HepG2 (cell line): Measurements from ENCODE around the gene EMC10. TPM values are rescaled to one million over a fixed set of nuclear protein-coding genes. Genes with fewer than 3 reads are reported as not detected.

Experiments
- AHR ChIP-seq: IDR thresholded peaks from 2 replicates; pipeline ENCODE4 v1.6.1; 2018; ENCODE audit warnings: missing genetic modification reagents, missing compliant biosample characterization
- DR1 ChIP-seq: sonication (generic); formaldehyde crosslinking; IDR thresholded peaks from 2 replicates; pipeline ENCODE4 v1.8.0; 2021; ENCODE audit warnings: mild to moderate bottlenecking, missing genetic modification reagents, inconsistent platforms
- IKZF1 ChIP-seq: fragments of 450-650 bp; IDR thresholded peaks from 2 replicates; pipeline ENCODE4 v1.7.1; 2016
- KLF6 ChIP-seq: IDR thresholded peaks from 2 replicates; pipeline ENCODE4 v1.8.0; 2016; ENCODE audit warnings: missing biosample characterization, missing genetic modification reagents
- KLF9 ChIP-seq: IDR thresholded peaks from 2 replicates; pipeline ENCODE4 v1.6.1; 2016; ENCODE audit warnings: low read depth
- RBM22 ChIP-seq: fragments of 200-400 bp; formaldehyde crosslinking; optimal IDR thresholded peaks from 2 replicates; pipeline ENCODE3; 2017; ENCODE audit warnings: mild to moderate bottlenecking, low read length, moderate library complexity
- RELA ChIP-seq: sonication (generic); formaldehyde crosslinking; IDR thresholded peaks from 2 replicates; pipeline ENCODE4 v1.4.0; 2020; ENCODE audit warnings: missing genetic modification reagents
- WIZ ChIP-seq: sonication (generic); formaldehyde crosslinking; IDR thresholded peaks from 2 replicates; pipeline ENCODE4 v1.5.1; 2020; ENCODE audit warnings: mild to moderate bottlenecking, missing genetic modification reagents
- ZNF12 ChIP-seq: sonication (generic); formaldehyde crosslinking; IDR thresholded peaks from 2 replicates; pipeline ENCODE4 v1.5.0; 2020; ENCODE audit warnings: missing genetic modification reagents
- ZNF292 ChIP-seq: sonication (generic); formaldehyde crosslinking; IDR thresholded peaks from 2 replicates; pipeline ENCODE4 v1.8.1; 2022; ENCODE audit warnings: mild to moderate bottlenecking, low read depth, missing genetic modification reagents, borderline replicate concordance
- ZNF335 ChIP-seq: sonication (generic); formaldehyde crosslinking; IDR thresholded peaks from 2 replicates; pipeline ENCODE4 v1.4.0; 2020; ENCODE audit warnings: missing genetic modification reagents
- ZNF451 ChIP-seq: sonication (generic); formaldehyde crosslinking; IDR thresholded peaks from 2 replicates; pipeline ENCODE4 v1.5.0; 2020; ENCODE audit warnings: mild to moderate bottlenecking, missing genetic modification reagents
- ZNF557 ChIP-seq: sonication (generic); formaldehyde crosslinking; IDR thresholded peaks from 2 replicates; pipeline ENCODE4 v1.4.0; 2020; ENCODE audit warnings: missing genetic modification reagents
- ZNF562 ChIP-seq: sonication (generic); formaldehyde crosslinking; IDR thresholded peaks from 2 replicates; pipeline ENCODE4 v1.8.0; 2022; ENCODE audit warnings: missing genetic modification reagents, borderline replicate concordance
- ZNF614 ChIP-seq: IDR thresholded peaks from 2 replicates; pipeline ENCODE4 v1.6.1; 2018; ENCODE audit warnings: missing biosample characterization, missing genetic modification reagents, inconsistent platforms, borderline replicate concordance
- ZNF773 ChIP-seq: sonication (generic); formaldehyde crosslinking; IDR thresholded peaks from 2 replicates; pipeline ENCODE4 v1.4.0; 2020; ENCODE audit warnings: missing genetic modification reagents, borderline replicate concordance
- polyA plus RNA-seq, 8 experiments: library from polyadenylated mRNA; depleted of rRNA in 3 of 8; stranded (reverse) in 7 of 8; unstranded in 1 of 8; fragments of >200 nt; fragmentation: Illumina TruSeq in 4 of 8; extraction: Trizol in 4 of 8; gene quantifications; 2 replicates each; pipeline versions ENCODE4 v1.2.1 to v1.2.3, GENCODE V29; 2011 to 2016; ENCODE audit warnings: low read depth in 4 of 8, missing spikeins in 1 of 8, mixed read lengths in 1 of 8; ENCODE audit not compliant: insufficient read depth in 1 of 8
- total RNA-seq, 5 experiments: library from RNA; depleted of rRNA; stranded (reverse); fragments of >200 nt; fragmentation: Illumina TruSeq; extraction: Trizol; gene quantifications; 2 replicates each; pipeline ENCODE4 v1.2.3, GENCODE V29; 2016; ENCODE audit warnings: low read depth in 1 of 5
- TF ChIP-seq, protein P1 (sequence below): IDR thresholded peaks from 2 replicates; pipeline ENCODE4 v1.6.1; 2016
- TF ChIP-seq, protein P2 (sequence below): sonication (generic); formaldehyde crosslinking; IDR thresholded peaks from 2 replicates; pipeline ENCODE4 v1.5.1; 2020; ENCODE audit warnings: mild to moderate bottlenecking, missing genetic modification reagents, moderate library complexity
- TF ChIP-seq, protein P3 (sequence below): IDR thresholded peaks from 2 replicates; pipeline ENCODE4 v1.4.0; 2020; ENCODE audit warnings: mild to moderate bottlenecking, missing genetic modification reagents
- TF ChIP-seq, protein P4 (sequence below): IDR thresholded peaks from 2 replicates; pipeline ENCODE4 v1.6.1; 2018; ENCODE audit warnings: missing genetic modification reagents, mild to moderate bottlenecking, missing compliant biosample characterization
- TF ChIP-seq, protein P5 (sequence below): sonication (generic); formaldehyde crosslinking; IDR thresholded peaks from 2 replicates; pipeline ENCODE4 v1.5.1; 2020; ENCODE audit warnings: missing genetic modification reagents, mild to moderate bottlenecking, borderline replicate concordance
- TF ChIP-seq, protein P6 (sequence below): sonication (generic); formaldehyde crosslinking; IDR thresholded peaks from 2 replicates; pipeline ENCODE4 v1.4.0; 2020; ENCODE audit warnings: missing genetic modification reagents

The EMC10 gene
- total and polyA plus RNA-seq, 2 of the 13 experiments (the other 11 are each of a cell fraction or from before 2014, with no cell fraction given): not detected

DNA sequence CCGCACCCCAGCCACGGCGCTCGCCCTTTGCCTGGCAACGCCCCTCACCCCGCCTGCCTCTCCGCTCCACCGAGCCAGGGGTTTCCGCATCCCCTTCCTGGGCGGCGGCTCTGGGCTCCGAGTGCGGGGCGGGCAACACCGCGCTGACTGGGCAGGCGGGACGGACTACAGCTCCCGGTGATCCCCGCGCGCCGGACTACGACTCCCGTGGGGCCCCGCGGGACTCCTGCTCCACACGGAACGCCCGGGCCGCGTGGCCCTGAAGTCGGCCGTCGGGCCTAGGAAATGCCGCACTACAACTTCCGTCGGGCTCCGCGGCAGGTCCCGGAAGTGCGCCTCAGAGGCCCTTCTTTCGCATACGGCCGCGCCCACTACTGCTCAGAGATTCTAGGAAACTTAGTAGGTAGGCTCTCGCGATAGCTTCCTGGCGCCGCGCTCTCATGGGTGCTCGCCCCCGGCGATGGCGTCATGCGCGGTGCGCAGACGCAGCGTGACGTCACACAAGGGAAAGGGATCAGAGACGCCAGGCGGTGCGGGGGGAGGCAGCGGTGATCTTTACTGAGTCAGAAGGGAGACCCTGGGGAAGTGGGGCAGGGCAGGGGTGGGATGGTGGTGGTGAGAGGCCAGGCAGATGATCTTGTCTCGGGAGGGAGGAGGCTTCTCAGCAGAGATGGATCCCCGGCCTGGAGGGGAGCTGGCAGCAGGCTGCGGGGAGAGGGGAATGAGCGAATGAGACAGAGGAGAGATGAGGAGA lies 34.9 kb downstream of the EMC10 start, which contains the start of gene JOSD2 (continued):
- TF ChIP-seq ZNF773 (CRISPR knock-in tag) (no peak), KLF6 (no peak), IKZF1 (no peak), ZNF335 (CRISPR knock-in tag) (peak; percentile 89), ZNF562 (CRISPR knock-in tag) (no peak), RBM22 (no peak), ZNF451 (CRISPR knock-in tag) (no peak), WIZ (CRISPR knock-in tag) (no peak), DR1 (CRISPR knock-in tag) (no peak), ZNF12 (no peak), ZNF614 (CRISPR knock-in tag) (no peak), ZNF292 (no peak), ZNF557 (no peak), KLF9 (CRISPR knock-in tag) (no peak), AHR (CRISPR knock-in tag) (no peak), RELA (no peak)
- TF ChIP-seq, protein P1, sequence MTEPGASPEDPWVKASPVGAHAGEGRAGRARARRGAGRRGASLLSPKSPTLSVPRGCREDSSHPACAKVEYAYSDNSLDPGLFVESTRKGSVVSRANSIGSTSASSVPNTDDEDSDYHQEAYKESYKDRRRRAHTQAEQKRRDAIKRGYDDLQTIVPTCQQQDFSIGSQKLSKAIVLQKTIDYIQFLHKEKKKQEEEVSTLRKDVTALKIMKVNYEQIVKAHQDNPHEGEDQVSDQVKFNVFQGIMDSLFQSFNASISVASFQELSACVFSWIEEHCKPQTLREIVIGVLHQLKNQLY (CRISPR knock-in tag): no peak
- TF ChIP-seq, protein P2, sequence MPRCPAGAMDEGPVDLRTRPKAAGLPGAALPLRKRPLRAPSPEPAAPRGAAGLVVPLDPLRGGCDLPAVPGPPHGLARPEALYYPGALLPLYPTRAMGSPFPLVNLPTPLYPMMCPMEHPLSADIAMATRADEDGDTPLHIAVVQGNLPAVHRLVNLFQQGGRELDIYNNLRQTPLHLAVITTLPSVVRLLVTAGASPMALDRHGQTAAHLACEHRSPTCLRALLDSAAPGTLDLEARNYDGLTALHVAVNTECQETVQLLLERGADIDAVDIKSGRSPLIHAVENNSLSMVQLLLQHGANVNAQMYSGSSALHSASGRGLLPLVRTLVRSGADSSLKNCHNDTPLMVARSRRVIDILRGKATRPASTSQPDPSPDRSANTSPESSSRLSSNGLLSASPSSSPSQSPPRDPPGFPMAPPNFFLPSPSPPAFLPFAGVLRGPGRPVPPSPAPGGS (CRISPR knock-in tag): no peak
- TF ChIP-seq, protein P3, sequence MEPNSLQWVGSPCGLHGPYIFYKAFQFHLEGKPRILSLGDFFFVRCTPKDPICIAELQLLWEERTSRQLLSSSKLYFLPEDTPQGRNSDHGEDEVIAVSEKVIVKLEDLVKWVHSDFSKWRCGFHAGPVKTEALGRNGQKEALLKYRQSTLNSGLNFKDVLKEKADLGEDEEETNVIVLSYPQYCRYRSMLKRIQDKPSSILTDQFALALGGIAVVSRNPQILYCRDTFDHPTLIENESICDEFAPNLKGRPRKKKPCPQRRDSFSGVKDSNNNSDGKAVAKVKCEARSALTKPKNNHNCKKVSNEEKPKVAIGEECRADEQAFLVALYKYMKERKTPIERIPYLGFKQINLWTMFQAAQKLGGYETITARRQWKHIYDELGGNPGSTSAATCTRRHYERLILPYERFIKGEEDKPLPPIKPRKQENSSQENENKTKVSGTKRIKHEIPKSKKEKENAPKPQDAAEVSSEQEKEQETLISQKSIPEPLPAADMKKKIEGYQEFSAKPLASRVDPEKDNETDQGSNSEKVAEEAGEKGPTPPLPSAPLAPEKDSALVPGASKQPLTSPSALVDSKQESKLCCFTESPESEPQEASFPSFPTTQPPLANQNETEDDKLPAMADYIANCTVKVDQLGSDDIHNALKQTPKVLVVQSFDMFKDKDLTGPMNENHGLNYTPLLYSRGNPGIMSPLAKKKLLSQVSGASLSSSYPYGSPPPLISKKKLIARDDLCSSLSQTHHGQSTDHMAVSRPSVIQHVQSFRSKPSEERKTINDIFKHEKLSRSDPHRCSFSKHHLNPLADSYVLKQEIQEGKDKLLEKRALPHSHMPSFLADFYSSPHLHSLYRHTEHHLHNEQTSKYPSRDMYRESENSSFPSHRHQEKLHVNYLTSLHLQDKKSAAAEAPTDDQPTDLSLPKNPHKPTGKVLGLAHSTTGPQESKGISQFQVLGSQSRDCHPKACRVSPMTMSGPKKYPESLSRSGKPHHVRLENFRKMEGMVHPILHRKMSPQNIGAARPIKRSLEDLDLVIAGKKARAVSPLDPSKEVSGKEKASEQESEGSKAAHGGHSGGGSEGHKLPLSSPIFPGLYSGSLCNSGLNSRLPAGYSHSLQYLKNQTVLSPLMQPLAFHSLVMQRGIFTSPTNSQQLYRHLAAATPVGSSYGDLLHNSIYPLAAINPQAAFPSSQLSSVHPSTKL (CRISPR knock-in tag): peak; percentile 8; the same call in 1 of the 2 replicates
- TF ChIP-seq, protein P4, sequence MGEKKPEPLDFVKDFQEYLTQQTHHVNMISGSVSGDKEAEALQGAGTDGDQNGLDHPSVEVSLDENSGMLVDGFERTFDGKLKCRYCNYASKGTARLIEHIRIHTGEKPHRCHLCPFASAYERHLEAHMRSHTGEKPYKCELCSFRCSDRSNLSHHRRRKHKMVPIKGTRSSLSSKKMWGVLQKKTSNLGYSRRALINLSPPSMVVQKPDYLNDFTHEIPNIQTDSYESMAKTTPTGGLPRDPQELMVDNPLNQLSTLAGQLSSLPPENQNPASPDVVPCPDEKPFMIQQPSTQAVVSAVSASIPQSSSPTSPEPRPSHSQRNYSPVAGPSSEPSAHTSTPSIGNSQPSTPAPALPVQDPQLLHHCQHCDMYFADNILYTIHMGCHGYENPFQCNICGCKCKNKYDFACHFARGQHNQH (CRISPR knock-in tag): peak; percentile 17; the same call in 1 of the 2 replicates
- TF ChIP-seq, protein P5, sequence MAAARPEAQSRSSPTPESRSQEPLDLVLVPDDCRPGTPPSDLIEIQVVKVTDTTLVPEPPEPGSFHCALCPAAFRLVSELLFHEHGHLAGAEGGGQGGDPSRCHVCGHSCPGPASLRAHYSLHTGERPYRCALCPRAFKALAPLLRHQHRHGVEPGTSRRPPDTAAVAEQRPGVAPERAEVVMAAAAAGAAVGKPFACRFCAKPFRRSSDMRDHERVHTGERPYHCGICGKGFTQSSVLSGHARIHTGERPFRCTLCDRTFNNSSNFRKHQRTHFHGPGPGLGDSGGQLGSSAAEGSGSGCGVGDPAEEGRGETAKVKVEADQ (CRISPR knock-in tag): no peak
- TF ChIP-seq, protein P6, sequence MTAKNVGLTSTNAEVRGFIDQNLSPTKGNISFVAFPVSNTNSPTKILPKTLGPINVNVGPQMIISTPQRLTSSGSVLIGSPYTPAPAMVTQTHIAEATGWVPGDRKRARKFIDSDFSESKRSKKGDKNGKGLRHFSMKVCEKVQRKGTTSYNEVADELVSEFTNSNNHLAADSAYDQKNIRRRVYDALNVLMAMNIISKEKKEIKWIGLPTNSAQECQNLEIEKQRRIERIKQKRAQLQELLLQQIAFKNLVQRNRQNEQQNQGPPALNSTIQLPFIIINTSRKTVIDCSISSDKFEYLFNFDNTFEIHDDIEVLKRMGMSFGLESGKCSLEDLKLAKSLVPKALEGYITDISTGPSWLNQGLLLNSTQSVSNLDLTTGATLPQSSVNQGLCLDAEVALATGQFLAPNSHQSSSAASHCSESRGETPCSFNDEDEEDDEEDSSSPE (CRISPR knock-in tag): 0 out of 2 replicates have a peak, but pooled peaks have one; percentile 26
